GM19240 (cell line): ENCODE measurements around the gene CLEC4G.
A peak's percentile ranks its signal among the peaks of the same experiment; 100 is the strongest.
"Not testable (repeated sequence)": the region's sequence is repeated elsewhere in the genome, so short reads cannot be mapped to it uniquely, and the experiment has no call there.

Source experiments
- DNase-seq: peaks from one replicate; pipeline ENCODE4 v3.0.0; 2011; ENCODE audit warnings: low spot score; ENCODE audit not compliant: insufficient read length

Gene CLEC4G

GRCh38 chr19:7746903-7747884, 15.3 kb upstream of the CLEC4G start, which contains the start of gene CD209:
Gene CD209 (minus strand): TSS chr19:7747534. CDS start chr19:7747511, 23 bp downstream.
- no peak for DNase-seq

- DNase-seq: not testable (repeated sequence)
Measured at GRCh38 chr19:7746306-7746705, 14.4 kb upstream of the CLEC4G start.

- DNase-seq: no peak
Measured at GRCh38 chr19:7744871-7745650, 13.2 kb upstream of the CLEC4G start.

GRCh38 chr19:7744199-7744786, 12.4 kb upstream of the CLEC4G start:
- no peak for DNase-seq

GRCh38 chr19:7743425-7743841, 11.5 kb upstream of the CLEC4G start:
- DNase-seq: peak; percentile 52

- no peak for DNase-seq
Measured at GRCh38 chr19:7742991-7743390, 11.1 kb upstream of the CLEC4G start.

- no peak for DNase-seq
Measured at GRCh38 chr19:7742575-7742974, 10.7 kb upstream of the CLEC4G start.

GRCh38 chr19:7740682-7741054, 8.8 kb upstream of the CLEC4G start:
- DNase-seq: no peak

- no peak for DNase-seq
Measured at GRCh38 chr19:7739801-7740681, 8.1 kb upstream of the CLEC4G start.

GRCh38 chr19:7739211-7739755, 7.4 kb upstream of the CLEC4G start:
- no peak for DNase-seq

GRCh38 chr19:7738023-7738422, 6.1 kb upstream of the CLEC4G start:
- DNase-seq: no peak

GRCh38 chr19:7737215-7737614, 5.3 kb upstream of the CLEC4G start:
- DNase-seq: no peak

- DNase-seq: no peak
Measured at GRCh38 chr19:7736148-7736547, 4.2 kb upstream of the CLEC4G start.

GRCh38 chr19:7734220-7735203, 2.6 kb upstream of the CLEC4G start:
- DNase-seq: no peak

- DNase-seq: no peak
Measured at GRCh38 chr19:7733376-7733775, 1.5 kb upstream of the CLEC4G start.

GRCh38 chr19:7731615-7732014, 295 bp downstream of the CLEC4G start:
- DNase-seq: no peak

- no peak for DNase-seq
Measured at GRCh38 chr19:7731218-7731595, 703 bp downstream of the CLEC4G start.

GRCh38 chr19:7730286-7731217, 1.4 kb downstream of the CLEC4G start:
- no peak for DNase-seq
